Gastroesophageal sphincter (tissue), 4 donors: ENCODE data around the gene CEACAM6. TPM values are rescaled to one million over a fixed set of nuclear protein-coding genes. Genes with fewer than 3 reads are reported as not detected.

Experiments
- ATAC-seq: fragments of 150-250 bp; one replicate; pipeline ENCODE4 v1.9.1; 2016; ENCODE audit warnings: mild to moderate bottlenecking, moderate library complexity
- H3K27ac ChIP-seq, 4 donors: fragments of 200-600 bp; sonication (generic) in 3 of 4; 1 replicate in 3 of 4; 2 replicates in 1 of 4; pipeline ENCODE4 v1.5.1; 2016 to 2019
- H3K27me3 ChIP-seq: fragments of 200-600 bp; sonication (generic); one replicate; pipeline ENCODE4 v1.5.1; 2019
- H3K36me3 ChIP-seq, 2 donors: fragments of 200-600 bp; sonication (generic); one replicate each; pipeline ENCODE4 v1.5.1; 2019; ENCODE audit warnings: control low read depth in 1 of 2
- H3K4me1 ChIP-seq, 3 donors: fragments of 200-600 bp; sonication (generic); 1 replicate in 2 of 3; 2 replicates in 1 of 3; pipeline ENCODE4 v1.5.1; 2016 to 2019; ENCODE audit warnings: control low read depth in 2 of 3
- H3K4me3 ChIP-seq, 2 donors: fragments of 200-600 bp; sonication (generic); one replicate each; pipeline ENCODE4 v1.5.1; 2019; ENCODE audit warnings: mild to moderate bottlenecking in 1 of 2, moderate library complexity in 1 of 2
- H3K9me3 ChIP-seq, 3 donors: fragments of 200-600 bp; sonication (generic); one replicate each; pipeline ENCODE4 v1.5.1; 2017 to 2019; ENCODE audit warnings: control low read depth in 2 of 3
- EP300 ChIP-seq: sonication (generic); formaldehyde crosslinking; IDR thresholded peaks from one replicate; pipeline ENCODE4 v1.6.1; 2017; ENCODE audit warnings: antibody characterized with exemption, mild to moderate bottlenecking
- POLR2A ChIP-seq, 2 donors: fragments of 450-650 bp; IDR thresholded peaks; one replicate each; pipeline ENCODE4 v1.6.1; 2017; ENCODE audit warnings: antibody characterized with exemption in 2 of 2, mild to moderate bottlenecking in 2 of 2, moderate library complexity in 1 of 2
- POLR2AphosphoS5 ChIP-seq: sonication (generic); formaldehyde crosslinking; IDR thresholded peaks from one replicate; pipeline ENCODE4 v1.6.1; 2017; ENCODE audit warnings: antibody characterized with exemption
- WGBS, 2 donors: methylation state at CpG; one replicate each; pipeline ENCODE4 v1.1.5; 2018; ENCODE audit warnings: low coverage in 1 of 2; 5-methylcytosine and 5-hydroxymethylcytosine counted together
- total RNA-seq, 4 donors: library from RNA; depleted of rRNA; stranded (reverse); fragments of >200 nt; gene quantifications; one replicate each; pipeline ENCODE4 v1.1.0, GENCODE V29; 2016
- TF ChIP-seq, protein P1 (sequence below), 4 experiments: fragments of 200-600 bp in 2 of 4; fragments of 450-650 bp in 2 of 4; sonication (generic) in 1 of 4; IDR thresholded peaks; one replicate each; pipeline ENCODE4 v1.5.1; 2017 to 2019; ENCODE audit warnings: antibody characterized with exemption in 4 of 4, mild to moderate bottlenecking in 2 of 4, moderate library complexity in 2 of 4

Gene CEACAM6
- total RNA-seq, 4 donors from 2014 or later, result 0.78 to 30.2 TPM; not detected in 2

DNA sequence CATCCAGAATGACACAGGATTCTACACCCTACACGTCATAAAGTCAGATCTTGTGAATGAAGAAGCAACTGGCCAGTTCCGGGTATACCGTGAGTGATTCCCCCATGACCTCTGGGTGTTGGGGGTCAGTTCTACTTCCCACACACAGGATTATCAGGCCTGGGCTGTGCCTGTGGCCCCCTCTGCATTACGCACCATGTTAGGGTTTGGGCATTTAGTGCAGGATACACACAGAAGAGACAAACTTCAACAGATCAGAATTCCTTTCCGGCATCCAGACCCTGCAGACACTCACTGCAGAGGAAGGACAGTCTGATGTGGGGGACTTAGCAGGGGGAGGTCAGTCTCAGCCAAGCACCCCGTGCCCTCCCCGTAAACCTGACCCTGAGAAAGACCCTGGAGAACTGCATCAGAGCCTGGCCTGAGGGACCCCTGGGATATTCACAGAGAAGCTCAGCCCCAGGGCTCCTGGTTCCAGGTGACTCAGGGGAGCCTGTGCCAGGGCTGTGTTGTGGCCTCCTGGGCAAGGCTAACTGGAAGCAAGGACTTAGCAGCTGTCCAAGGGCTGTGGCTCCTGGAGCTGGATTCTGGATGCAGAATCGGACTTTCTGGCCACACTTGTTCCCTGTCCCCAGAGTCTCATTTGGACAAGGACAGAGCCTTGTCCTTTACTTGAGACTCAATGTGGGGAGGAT is 45.2 kb upstream of the CEACAM6 start:
- TF ChIP-seq POLR2AphosphoS5 (no peak), EP300 (no peak), POLR2A (IDR thresholded peaks at IDR 0.05) (no peak)
- TF ChIP-seq, protein P1, sequence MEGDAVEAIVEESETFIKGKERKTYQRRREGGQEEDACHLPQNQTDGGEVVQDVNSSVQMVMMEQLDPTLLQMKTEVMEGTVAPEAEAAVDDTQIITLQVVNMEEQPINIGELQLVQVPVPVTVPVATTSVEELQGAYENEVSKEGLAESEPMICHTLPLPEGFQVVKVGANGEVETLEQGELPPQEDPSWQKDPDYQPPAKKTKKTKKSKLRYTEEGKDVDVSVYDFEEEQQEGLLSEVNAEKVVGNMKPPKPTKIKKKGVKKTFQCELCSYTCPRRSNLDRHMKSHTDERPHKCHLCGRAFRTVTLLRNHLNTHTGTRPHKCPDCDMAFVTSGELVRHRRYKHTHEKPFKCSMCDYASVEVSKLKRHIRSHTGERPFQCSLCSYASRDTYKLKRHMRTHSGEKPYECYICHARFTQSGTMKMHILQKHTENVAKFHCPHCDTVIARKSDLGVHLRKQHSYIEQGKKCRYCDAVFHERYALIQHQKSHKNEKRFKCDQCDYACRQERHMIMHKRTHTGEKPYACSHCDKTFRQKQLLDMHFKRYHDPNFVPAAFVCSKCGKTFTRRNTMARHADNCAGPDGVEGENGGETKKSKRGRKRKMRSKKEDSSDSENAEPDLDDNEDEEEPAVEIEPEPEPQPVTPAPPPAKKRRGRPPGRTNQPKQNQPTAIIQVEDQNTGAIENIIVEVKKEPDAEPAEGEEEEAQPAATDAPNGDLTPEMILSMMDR (IDR thresholded peaks at IDR 0.05), result no peak
- no peaks in the 10 kb centered on the region for H3K36me3 ChIP-seq
- no peak overlapping the region for H3K27ac ChIP-seq
- no peak overlapping the region for H3K4me3 ChIP-seq
- ATAC-seq, result no peak
- WGBS, 2 donors, result 70 to 75% methylated on average over 2 to 4 of the region's 8 CpGs
- peaks cover 58% of the 10 kb centered on the region for H3K27me3 ChIP-seq
- no peaks in the 10 kb centered on the region for H3K4me1 ChIP-seq
- H3K9me3 ChIP-seq, result no peaks in the 10 kb centered on the region

DNA sequence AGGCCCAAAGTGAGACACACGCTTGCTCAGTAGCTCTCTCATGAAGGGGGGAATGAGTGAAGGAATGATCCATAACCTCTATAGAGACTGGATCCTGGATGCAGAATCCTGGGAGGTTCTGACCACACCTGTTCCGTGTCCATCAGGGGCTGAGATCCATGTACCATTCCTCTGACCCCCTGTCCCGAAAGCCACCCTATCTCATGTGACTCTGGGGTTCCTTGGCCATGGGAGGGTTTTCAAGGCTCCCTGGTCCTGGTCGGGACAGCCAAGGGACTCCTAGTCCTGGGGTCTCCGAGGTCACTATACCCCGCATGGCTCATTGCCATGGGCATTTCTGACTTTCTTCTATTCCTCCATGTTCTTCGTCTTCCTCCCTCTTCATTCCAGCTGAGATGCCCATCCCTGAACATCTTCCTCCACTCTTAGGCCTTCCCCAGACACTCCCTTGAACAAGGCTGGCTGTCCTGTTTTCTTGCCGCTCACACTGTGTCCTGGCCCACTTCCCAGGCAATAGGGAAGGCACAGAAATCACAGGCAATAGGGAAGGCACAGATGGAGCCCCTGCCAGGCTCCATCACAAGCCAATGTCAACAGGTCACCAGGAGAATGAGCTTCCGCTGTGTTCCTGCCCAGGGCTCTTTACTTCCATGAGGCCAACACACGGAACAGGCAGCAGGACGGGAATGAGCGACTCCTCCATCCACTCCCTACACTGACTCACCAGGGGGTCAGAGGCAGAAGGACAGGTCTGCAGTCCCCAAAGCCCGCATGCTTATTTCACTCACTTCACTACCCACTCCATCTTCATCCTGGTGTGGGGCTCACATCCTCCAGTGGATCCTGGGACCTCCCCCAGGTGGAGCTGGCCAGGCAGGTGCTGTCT is 43.7 kb upstream of the CEACAM6 start:
- Histone ChIP-seq H3K27ac (no peak overlapping the region), H3K4me1 (no peaks in the 10 kb centered on the region), H3K36me3 (no peaks in the 10 kb centered on the region), H3K9me3 (no peaks in the 10 kb centered on the region), H3K27me3 (peaks cover 58% of the 10 kb centered on the region), H3K4me3 (no peak overlapping the region)
- no peak for ATAC-seq
- TF ChIP-seq POLR2A (IDR thresholded peaks at IDR 0.05), result no peak
- no peak for TF ChIP-seq EP300
- TF ChIP-seq, protein P1 (IDR thresholded peaks at IDR 0.05), result no peak
- no peak for TF ChIP-seq POLR2AphosphoS5
- WGBS, 2 donors, result 70 to 75% methylated on average over 6 to 8 of the region's 13 CpGs

DNA sequence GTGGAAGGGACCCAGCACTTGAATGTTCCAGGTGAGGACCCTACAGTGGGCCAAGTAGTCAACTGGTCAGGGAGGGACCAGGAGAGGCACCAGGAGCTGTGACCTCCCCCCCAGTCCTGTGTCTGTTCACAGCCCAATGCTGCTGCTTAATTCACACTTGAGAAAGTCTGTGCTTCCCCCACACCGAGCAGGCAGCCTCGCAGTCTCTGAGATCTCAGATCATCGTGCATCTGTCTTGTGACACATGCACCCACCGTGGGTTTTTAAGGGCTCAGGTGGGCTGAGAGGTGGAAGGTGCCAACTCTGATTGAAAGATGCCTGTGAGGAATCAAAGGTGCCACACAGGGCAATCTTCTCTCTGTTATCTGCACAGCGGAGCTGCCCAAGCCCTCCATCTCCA is 40.7 kb upstream of the CEACAM6 start:
- no peak overlapping the region for H3K4me3 ChIP-seq
- 47 to 100% methylated on average over 2 to 4 of the region's 5 CpGs for WGBS, 2 donors
- no peak for ATAC-seq
- H3K36me3 ChIP-seq, result no peaks in the 10 kb centered on the region
- no peak overlapping the region for H3K27ac ChIP-seq
- peaks cover 67% of the 10 kb centered on the region for H3K27me3 ChIP-seq
- H3K4me1 ChIP-seq, result no peaks in the 10 kb centered on the region
- no peaks in the 10 kb centered on the region for H3K9me3 ChIP-seq
- TF ChIP-seq, protein P1 (IDR thresholded peaks at IDR 0.05), result no peak
- TF ChIP-seq POLR2AphosphoS5 (no peak), POLR2A (IDR thresholded peaks at IDR 0.05) (no peak), EP300 (no peak)

DNA sequence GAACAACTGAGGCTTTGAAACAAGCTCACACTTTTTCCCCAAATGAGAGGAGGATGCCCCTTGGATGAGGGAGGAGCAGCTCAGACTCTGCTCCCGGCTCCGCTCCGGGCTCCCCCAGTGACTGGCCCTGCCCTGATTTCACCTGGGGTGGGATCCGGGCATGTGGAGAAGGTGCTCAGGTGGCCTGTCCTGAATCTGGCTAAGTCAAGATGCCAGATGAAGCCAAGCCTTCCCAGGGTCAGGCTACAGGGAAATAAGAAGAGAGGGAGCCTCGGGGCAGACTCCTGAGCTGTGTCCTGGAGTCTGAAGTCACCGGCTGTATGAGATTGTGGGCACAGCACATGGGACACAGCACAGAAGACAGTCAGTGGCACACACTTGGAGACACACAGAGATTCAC is 36.6 kb upstream of the CEACAM6 start:
- 80 to 100% methylated on average over 1 to 2 of the region's 6 CpGs for WGBS, 2 donors
- Histone ChIP-seq H3K27me3 (peaks cover 77% of the 10 kb centered on the region), H3K4me1 (no peaks in the 10 kb centered on the region), H3K4me3 (no peak overlapping the region), H3K9me3 (no peaks in the 10 kb centered on the region), H3K27ac (no peak overlapping the region), H3K36me3 (no peaks in the 10 kb centered on the region)
- no peak for ATAC-seq
- TF ChIP-seq POLR2A (IDR thresholded peaks at IDR 0.05) (no peak), POLR2AphosphoS5 (no peak), EP300 (no peak)
- TF ChIP-seq, protein P1 (IDR thresholded peaks at IDR 0.05), result no peak
